Forelimb muscle (tissue), 1 donor: ENCODE data around the gene CLEC16A. TPM values are rescaled to one million over a fixed set of nuclear protein-coding genes. Genes with fewer than 3 reads are reported as not detected.

ENCODE experiments used
- DNase-seq: peaks from one replicate; pipeline ENCODE4 v3.0.0-alpha.2; 2013; ENCODE audit warnings: low read depth
- polyA plus RNA-seq: library from polyadenylated mRNA; unstranded; fragments of 120-200 nt; gene quantifications from one replicate; pipeline ENCODE4 v1.2.1, GENCODE V29; 2013; ENCODE audit not compliant: insufficient read length

The CLEC16A gene
- polyA plus RNA-seq, 1 donor = 14.5 TPM

DNA sequence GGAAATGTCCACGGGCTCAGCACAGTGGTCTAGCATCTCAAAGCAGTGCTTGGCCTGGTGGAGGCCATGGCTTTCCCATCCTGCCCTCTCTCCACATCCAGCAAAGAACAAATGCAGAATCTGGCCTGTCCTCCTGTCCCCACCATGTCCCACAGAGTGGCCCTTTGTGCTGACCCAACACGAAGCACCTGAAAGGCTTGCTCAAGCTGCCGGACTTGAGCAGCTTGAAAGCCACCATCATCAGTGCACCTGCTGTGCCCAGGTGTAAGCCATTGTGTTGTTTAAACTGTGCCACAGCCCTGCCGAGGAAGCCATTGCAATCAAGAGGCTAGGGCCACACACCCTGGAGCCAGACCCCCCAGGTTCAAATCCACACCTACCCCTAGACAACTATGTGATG, 196.1 kb downstream of the CLEC16A start:
- no peak for DNase-seq

DNA sequence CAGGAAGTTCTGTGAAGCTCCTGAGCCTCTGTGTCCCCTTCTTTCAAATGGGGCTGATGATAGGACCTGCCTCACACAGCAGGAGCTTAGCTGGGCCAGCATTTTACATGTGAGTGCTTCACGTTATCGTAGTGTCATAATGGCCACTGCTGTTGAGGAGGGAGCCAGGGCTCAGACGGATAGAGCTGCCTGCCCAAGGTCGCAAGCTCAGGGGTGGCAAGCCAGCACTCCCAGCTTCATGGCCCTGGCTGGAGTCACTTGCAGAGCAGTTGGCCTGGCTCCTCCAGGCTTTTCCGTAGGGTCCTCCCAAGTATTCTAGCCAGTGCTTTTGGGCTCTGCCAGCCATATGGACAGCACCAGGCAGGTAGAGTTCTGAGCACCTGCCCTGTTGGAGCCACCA, 196.5 kb downstream of the CLEC16A start:
- no peak for DNase-seq

DNA sequence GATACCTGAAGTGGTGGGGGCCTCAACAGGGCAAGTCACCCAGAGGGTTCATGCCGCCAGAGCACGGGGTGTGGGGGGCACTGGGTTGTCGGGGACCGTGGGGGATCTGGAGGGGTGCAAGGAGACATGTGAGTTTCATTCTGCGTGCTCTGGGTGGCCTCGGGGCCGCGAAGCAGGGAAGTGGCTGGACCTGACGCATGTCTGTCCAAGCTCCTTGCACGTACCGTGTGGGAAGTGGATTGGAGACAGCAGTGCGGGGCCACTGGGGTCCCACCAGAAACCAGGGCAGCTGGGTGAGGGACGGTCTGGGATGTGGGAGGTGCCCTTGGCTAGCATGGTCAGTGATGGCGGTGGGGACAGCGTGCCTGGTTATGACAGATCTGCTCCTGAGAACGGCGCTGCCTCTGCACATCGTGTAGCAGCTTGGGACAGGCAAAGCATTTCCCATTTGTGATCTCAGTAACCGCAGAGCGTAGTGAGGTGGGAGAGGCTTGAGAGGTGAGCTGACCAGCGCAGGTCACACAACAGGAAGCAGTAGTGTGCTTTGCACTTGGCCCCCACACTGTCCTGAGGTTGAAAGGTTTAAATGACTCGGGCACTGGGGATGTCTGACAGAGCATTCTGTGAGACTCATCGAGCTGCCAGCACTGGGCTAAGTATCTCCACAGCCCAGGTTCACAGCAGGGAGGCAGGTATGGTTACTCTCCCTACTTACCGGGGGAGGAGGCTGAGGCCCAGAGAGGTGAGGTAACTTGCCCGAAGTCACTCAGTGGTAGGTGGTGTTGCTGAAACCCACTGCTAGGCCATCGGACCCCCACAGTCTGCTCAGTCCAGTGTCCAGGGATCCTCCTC, 197.3 kb downstream of the CLEC16A start:
- no peak for DNase-seq

DNA sequence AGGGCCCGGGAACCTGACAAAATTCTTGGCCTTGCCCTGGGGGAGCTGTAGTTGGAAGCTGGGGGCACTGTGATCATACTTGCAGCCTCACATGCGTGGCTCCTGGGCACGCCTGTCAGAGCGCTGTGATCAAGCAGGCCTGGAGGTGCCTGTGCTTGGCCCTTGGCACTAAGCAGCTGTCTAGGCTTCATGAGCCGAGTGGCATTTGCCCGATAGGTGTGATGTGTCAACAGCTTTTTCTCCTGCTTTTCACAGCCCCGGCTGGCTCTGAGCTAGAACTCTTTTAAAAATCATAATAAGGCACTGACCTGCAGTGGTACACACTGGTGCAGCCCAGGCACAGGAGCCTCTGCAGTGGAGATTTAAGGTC, 197.9 kb downstream of the CLEC16A start:
- DNase-seq = no peak

DNA sequence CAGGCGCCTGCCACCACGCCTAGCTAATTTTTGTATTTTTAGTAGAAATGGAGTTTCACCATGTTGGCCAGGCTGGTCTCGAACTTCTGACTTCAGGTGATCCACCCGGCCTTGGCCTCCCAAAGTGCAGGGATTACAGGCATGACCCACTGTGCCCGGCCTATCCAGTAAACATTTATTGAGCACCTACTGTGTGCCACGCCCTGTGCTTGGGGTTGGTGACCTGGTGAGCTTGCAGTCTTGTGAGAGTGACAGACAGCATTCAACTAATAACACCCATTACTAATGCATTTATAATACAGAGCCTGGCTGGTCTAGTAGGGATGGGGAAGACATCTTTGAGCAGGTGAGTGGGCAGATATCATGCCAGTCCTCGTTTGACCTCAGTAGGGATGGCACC, 198.6 kb downstream of the CLEC16A start:
- no peak for DNase-seq

DNA sequence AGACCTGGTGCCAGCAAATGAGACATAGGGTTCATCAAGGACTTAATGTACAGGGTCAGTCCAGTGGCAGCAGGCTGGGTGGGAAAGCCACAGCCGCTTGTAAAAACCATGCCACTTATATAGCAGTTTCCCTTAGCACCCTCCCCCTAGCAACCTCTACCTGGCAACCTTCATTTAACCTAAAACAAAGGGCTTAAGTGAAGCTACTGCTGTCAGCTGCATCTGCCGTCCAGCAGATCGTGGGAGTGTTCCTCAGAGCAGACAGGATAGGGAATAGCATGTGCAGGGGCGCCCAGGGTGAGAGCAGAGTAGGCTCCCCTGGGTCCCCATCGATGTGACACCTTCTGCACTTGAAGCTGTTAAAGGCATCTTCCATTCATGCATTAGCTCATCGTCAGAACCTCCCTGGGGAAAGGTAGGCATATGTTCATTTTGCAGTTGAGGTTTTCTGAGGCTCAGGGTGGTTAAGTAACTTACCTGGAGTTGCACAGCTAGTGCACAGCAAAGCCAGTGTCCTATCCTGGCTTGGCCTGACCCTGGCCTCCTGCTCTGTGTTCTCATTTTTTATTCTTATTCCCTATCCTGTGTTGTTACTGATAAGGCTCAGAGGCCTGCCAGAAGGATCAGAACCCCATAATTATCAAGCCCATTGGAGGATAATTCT, 199.1 kb downstream of the CLEC16A start:
- no peak for DNase-seq

DNA sequence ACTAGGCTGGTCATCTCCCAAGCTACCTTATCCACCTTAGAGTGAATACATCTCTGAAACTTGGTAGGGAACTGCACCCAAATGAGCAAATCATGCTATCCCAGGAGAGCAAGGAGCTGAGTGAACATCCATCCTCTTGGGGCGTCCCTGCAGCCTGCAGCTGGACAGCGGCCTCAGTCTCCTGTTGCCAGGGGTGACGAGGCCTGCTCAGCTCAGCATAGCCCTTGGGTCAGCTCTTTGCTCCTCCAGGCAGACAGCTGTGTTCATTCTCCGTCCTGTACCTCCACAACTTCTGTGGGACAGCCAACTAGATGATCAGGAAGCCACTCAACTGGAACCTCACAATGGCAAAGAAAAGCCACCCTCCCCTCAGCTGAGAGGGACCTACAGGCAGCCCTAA, 199.8 kb downstream of the CLEC16A start:
- no peak for DNase-seq

DNA sequence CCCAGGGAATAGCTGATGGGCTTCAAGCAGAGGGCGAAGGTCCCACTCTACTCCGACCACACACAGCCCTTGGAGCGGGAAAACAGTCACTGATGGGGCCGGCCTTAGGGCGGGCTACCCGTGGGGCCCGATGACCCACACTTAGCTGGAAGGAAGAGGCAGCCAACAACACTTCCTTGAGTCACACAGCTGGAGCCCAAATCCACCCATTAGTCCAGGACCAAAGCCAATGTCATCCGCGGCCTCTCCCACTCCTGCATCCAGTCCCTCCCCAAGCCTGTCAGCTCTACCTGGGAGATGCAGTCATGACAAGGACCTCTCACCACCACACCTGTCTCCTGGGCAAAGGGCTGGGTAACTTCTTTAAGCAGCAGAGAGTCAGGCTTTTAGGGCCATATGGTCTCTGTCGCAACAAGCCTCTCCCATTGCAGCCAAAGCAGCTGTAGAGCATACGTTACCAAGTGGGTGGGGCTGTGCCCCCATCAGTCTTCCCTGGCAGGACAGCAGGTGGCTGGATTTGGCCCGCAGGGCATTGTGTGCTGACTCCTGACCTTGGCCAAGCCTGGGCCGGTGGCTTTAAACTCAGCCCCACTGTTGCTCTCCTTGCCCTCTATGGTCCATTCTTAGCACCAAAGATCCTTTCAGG, 200.9 kb downstream of the CLEC16A start:
- DNase-seq = no peak

DNA sequence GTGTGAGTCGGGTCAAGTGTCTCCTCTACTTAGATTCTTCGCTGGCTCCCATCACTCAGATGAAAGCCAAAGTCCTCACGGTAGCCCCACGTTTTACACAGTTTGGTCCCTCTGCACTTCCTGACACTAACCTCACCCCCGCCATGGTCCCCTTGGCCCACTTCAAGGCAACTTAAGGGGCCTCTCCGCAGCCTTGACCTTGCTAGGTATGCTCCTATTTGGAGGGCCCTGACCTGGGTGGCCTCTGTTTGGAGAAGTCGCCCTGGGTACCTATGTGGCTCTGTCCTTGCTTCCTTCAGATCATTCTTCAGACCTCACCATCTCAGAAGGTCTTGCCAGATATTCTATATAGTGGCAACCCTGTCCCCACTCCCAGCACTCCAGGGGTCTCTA, 201.5 kb downstream of the CLEC16A start:
- no peak for DNase-seq

DNA sequence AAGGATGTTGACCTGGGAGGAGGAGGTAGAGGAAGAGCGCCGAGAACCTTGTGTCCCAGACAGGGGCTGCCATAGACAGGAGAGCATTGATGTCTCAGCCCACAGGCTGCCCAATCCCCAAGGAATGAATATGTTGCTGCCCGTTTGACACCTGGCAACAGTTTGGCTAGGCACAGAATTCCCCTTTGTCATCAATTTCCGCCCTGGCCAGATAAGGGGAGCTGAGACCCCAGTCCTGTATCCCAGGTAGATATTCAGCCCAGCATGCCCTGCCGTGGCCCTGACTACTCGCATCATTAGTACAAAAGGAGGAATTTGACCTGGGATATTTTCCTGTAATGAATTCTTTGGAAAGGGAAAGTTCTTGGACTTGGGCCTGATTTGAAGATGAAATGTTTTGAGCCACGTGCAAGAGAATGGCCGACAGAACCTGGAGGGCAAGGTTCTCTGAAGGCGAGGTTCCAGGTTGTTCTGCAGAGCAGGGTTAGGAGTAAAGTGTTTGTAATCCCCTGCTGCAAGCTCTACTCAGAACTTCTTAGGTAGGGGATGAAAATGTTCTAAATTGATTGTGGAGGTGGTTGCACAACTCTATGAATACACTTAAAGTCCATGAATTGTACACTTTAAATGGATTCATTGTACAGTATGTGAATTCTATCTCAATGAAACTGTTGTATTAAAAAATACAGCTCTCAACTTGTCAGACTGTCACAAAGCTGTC, 202.8 kb downstream of the CLEC16A start:
- DNase-seq = no peak

DNA sequence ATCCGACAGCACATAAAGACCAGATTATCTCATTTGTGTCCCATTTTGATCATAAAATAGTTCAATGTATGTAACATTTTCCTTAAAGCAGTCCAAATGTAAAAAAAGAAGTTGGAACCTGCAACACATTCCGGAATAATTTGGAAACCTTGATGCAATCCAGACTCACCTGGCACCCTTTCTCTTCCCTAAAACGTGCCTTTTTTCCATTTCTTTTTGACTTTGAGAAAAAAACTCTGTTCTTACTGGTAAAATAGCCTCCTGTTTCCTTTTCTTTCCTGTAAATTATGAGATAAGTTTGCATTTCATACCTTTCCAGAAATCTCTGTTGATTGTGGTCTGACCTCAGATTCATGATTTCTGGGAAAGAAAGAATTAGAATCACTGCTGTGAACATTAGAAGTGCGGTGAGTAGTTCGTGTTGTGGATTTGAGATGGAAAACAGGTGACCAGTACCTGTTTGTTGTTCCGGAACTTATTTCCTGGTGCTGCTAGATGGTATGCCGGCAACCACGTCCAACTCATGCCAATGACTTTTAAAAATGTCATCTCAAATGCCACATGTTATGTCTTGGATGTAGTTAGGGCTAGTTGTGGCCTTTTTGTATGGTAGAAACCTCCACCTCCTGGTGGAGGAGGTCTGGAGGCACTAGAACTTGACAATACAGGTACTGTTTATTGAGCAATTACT, 203.5 kb downstream of the CLEC16A start:
- DNase-seq = no peak

DNA sequence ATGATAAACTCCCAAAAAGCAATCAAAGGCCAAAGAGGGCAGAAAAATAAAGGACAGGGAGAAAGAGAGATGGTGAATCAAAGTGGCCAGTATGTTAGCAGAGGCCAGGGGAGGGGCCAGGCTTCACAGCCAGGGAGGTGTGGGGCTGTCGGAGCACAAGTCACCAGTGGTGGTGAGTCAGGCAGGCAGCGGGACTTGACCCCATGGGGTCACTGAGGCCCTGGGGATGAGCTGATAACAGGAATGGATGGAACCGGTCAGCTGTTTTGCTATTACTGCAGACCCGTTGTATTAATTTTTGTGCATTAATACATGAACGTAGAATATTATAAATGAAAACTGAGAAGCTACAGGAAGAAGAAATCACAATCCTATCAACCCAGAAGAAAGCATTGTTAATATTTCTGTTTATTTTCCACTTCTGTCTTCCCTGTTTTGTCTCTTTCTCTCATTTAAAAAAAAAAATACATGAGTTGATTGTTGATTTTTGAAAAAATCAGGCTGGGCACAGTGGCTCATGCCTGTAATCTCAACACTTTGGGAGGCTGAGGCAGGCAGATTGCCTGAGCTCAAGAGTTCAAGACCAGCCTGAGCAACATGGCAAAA, 204.8 kb downstream of the CLEC16A start:
- DNase-seq = no peak

DNA sequence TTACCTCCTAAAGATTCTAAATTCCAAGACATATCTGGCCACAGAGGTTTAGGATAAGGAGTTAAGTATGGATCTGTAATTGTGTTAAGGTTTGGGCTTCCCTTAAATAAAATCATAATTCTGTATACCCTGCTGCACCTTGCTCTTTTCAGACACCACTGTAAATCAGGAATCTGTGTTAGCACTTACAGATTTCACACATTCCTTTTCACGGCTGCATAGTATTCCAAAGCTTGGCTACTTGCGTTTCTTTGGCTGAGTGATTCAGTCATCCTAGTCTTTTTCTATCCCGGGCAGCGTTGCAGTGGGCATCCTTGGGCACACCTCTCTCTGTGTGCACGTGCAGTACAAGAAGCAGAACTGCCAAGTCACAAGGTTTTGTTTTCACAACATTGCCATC, 205.8 kb downstream of the CLEC16A start:
- DNase-seq = no peak

DNA sequence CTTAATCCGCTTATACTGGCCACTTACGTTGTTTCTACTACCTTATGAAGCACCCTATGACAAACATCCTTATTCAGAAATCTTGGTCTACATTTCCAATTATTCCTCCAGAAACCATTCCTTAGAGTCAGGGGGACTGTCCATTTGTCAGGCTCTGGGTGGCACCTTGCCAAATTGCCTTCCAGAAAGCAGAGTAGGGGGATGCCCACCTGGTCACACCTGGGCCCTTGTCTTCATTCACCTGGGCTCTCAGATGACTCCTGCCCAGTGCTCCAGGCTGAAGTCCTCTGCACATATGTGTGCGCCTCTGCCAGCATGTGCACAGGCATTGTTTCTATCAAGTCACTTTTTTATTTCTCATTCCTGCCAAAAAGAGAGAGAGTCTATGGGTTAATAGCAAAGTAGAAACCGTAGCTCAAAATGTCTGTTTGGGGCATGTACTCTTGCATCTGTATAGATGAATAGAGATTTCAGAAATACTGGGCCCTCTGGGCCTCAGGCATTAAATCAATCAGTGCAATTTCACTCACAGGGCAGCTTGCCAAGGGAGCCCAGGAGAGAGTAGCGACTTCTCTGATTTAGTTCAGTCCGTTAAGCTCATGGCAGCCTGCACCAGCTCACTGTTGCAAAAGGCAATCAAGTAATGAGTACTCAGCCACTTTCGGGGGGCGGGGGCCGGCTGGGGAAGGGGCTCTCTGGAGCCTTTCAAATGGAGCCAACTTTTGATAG, 207.0 kb downstream of the CLEC16A start:
- DNase-seq = no peak

DNA sequence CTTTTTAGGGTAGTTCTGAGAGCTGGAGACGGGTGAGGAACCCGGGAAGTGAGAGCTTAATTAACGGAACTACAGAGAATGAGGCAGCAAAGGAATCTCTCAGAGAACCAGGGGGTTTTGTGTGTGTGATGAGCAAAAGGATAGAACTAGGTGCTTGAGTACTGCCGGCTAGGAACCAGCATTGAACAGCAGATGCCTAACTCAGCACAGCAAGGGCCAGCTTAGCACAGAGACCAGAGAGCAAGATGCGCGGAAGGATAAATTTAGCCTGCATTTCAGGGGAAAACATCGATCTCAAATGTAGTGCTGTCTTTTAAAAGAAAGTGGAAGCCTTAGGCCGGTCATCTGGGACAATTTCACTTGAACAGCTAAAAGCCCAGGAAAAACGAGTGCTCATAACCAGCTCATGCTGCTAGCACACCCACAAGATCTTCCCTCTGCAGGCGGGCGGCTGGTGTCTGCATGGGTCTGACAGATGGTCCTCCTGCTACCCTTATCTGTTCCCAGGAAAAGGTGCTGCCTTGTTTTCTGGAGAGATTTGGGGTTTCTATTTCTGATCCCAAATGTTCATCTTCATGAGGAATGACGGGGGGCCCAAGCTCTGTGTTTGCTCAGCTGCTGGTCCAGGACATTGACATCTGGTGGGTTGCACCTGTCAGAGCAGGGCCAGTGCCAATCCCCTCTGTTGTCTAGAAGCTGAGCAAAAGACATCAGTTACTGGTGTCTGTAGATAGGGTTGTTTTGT, 207.7 kb downstream of the CLEC16A start:
- DNase-seq = no peak

DNA sequence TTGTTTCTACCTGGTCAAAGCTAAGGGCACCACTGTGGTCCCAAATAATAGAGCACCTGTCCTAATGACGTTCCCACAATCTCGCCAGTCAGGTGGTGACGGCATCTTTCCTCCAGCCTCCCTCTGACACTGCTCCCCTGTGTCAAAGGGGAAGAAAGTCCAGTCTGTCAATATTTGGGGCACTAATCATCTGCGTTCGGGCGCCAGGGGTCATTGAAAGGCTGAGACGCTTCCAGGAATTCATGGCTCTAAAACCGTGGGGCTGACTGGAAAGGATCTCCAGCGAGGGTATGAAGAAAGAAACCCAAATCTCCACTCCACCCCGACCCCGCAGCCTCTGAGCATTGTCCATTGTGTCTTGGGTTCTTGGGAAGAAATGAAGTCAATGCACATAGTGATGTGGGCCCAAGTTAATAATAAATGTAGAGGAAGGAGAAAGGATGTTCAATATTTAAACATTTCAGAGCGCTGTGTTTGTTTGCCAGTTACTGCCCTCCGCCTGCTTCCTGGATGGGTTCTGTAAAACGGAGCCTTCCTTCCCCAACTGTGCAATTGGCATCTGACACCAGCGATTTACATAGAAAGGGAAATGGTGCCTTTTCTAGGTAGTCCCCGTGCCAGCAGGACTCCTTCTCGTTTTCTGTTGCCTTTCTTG, 208.4 kb downstream of the CLEC16A start:
- DNase-seq = no peak

DNA sequence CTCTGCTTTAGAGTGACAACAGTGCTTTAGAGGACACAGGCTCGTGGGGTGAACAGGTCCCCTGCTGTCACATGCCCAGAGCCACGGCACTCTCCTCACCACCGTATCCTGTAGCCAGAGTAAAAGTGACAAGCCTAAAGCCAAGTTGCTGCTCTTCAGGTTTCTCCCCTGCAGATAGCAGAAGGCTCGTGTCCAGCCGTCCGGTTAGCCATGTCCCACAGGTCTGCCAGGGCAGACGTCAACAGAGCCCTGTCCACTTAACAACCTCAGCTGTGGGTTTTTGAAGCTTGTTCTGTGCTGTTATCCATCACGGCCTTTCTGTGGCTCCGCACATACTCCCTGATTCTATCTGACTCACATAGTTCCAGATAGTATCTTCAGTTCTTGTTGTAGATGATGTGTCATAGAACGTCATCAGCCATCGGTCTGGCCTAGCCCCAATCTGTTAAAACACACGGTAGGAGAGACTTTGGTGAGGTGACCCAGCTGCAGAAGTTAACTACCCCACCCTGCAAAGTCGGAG, 211.0 kb downstream of the CLEC16A start:
- DNase-seq = no peak

DNA sequence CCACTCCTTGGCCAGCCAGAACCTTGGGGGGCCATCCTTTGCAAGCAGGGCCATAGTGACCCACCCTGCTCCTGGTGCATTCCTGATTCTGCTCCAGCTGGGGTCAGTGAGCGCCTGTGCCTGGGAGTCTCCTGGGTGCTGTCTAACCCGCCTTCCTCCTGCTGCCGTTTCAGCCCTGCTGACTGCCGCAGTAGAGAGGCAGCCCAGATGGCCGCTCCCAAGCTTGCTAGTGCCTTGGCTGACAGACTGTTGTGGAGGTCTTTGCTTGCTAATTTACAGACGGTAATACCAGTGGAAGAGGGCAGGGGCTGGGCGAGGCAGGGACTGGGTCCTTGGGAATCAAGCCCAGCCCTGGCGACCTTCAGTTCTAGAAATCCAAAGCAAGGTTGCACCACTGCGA, 212.0 kb downstream of the CLEC16A start:
- no peak for DNase-seq

DNA sequence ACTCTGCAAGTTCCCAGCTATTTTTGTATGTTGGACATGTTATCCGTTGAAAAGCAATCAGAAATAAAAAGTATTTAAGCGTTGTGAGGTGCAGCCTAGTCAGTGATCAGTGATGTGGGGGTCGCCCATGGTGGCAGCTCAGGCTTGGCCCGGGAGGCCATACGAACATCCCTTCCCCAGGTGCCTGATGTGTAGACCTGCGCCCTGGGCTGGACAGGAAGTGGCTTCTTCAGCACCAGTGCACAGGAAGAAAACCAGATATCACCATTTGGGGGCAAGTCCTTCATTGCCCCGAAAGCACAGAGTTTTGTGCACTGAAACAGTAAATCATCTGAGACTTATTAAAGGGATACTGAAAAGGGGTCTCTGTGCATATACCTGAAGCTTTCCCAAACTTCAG, 212.8 kb downstream of the CLEC16A start:
- DNase-seq = no peak
